ENCODE measurements around the gene RANGRF. TPM values are rescaled to one million over a fixed set of nuclear protein-coding genes. Genes with fewer than 3 reads are reported as not detected.

Gene RANGRF
- total RNA-seq, 1 experiment from 2014 or later, result 35.0 TPM

- H4K20me1 ChIP-seq (ENCODE audit: insufficient read depth), result no peaks in the 10 kb centered on the region
- no peaks in the 10 kb centered on the region for H3K36me3 ChIP-seq (ENCODE audit: low read depth)
- H3K4me1 ChIP-seq (replicated peaks; ENCODE audit: insufficient read depth), result no peaks in the 10 kb centered on the region
- no peak overlapping the region for H3K27ac ChIP-seq
- ChIA-PET CTCF (no interaction called here), POLR2A (ENCODE audit: unreplicated experiment) (interaction anchor here (0.6 kb wide), 1 partner anchor 110 kb away, joined by 4 read pairs; no protein-coding TSS in a partner anchor)
- DNase-seq, result no peak
- H3K27me3 ChIP-seq (ENCODE audit: insufficient read depth, low read depth), result no peaks in the 10 kb centered on the region
- H3K9me2 ChIP-seq (ENCODE audit: insufficient read depth), result no peaks in the 10 kb centered on the region
- H3K4me3 ChIP-seq, result no peak overlapping the region
- H3K4me2 ChIP-seq, result no peak overlapping the region
- intact Hi-C loops (cut with micrococcal nuclease; ENCODE audit: unreplicated experiment), result no loop called here
- H2AFZ ChIP-seq, result no peak overlapping the region
- H3K79me2 ChIP-seq (ENCODE audit: low read depth), result no peaks in the 10 kb centered on the region
- no peaks in the 10 kb centered on the region for H3K9me3 ChIP-seq (ENCODE audit: insufficient read depth, low read depth)
- H3F3A ChIP-seq (ENCODE audit: insufficient read depth, low read depth), result no peaks in the 10 kb centered on the region
- no peak for TF ChIP-seq CTCF (conservative IDR thresholded peaks at IDR 0.05)
- no peak for TF ChIP-seq EZH2 (IDR thresholded peaks at IDR 0.05; ENCODE audit: low read depth)
- no TSS peak for BruUV-seq (replicated peaks)
Observed at GRCh38 chr17:8267480-8268147, 20.9 kb upstream of the RANGRF start.

GRCh38 chr17:8268550-8269298 lies 19.7 kb upstream of the RANGRF start:
- no peak overlapping the region for H3K4me3 ChIP-seq
- H3K9me3 ChIP-seq (ENCODE audit: insufficient read depth, low read depth), result no peaks in the 10 kb centered on the region
- ChIA-PET CTCF (interaction anchor here (0.6 kb wide), 1 partner anchor 59 kb away, joined by 7 read pairs; no protein-coding TSS in a partner anchor), POLR2A (ENCODE audit: unreplicated experiment) (interaction anchor here (0.6 kb wide), 1 partner anchor 105 kb away, joined by 3 read pairs; no protein-coding TSS in a partner anchor)
- H3K27ac ChIP-seq, result no peak overlapping the region
- H4K20me1 ChIP-seq (ENCODE audit: insufficient read depth), result no peaks in the 10 kb centered on the region
- H3K4me1 ChIP-seq (replicated peaks; ENCODE audit: insufficient read depth), result no peaks in the 10 kb centered on the region
- no peak for TF ChIP-seq EZH2 (IDR thresholded peaks at IDR 0.05; ENCODE audit: low read depth)
- TF ChIP-seq CTCF (conservative IDR thresholded peaks at IDR 0.05), result no peak
- DNase-seq, result no peak
- intact Hi-C loops (cut with micrococcal nuclease; ENCODE audit: unreplicated experiment), result no loop called here
- no peaks in the 10 kb centered on the region for H3K79me2 ChIP-seq (ENCODE audit: low read depth)
- no peaks in the 10 kb centered on the region for H3K9me2 ChIP-seq (ENCODE audit: insufficient read depth)
- H3K4me2 ChIP-seq, result no peak overlapping the region
- no peaks in the 10 kb centered on the region for H3K27me3 ChIP-seq (ENCODE audit: insufficient read depth, low read depth)
- no TSS peak for BruUV-seq (replicated peaks)
- no peaks in the 10 kb centered on the region for H3F3A ChIP-seq (ENCODE audit: insufficient read depth, low read depth)
- H3K36me3 ChIP-seq (ENCODE audit: low read depth), result no peaks in the 10 kb centered on the region
- no peak overlapping the region for H2AFZ ChIP-seq

- Histone ChIP-seq H3K9me3 (ENCODE audit: insufficient read depth, low read depth) (no peaks in the 10 kb centered on the region), H3K36me3 (ENCODE audit: low read depth) (no peaks in the 10 kb centered on the region), H3K4me2 (no peak overlapping the region), H2AFZ (no peak overlapping the region), H3K4me1 (replicated peaks; ENCODE audit: insufficient read depth) (no peaks in the 10 kb centered on the region), H3K27ac (no peak overlapping the region), H3K4me3 (no peak overlapping the region), H4K20me1 (ENCODE audit: insufficient read depth) (no peaks in the 10 kb centered on the region), H3K27me3 (ENCODE audit: insufficient read depth, low read depth) (no peaks in the 10 kb centered on the region), H3K9me2 (ENCODE audit: insufficient read depth) (no peaks in the 10 kb centered on the region), H3F3A (ENCODE audit: insufficient read depth, low read depth) (no peaks in the 10 kb centered on the region), H3K79me2 (ENCODE audit: low read depth) (no peaks in the 10 kb centered on the region)
- no TSS peak for BruUV-seq (replicated peaks)
- TF ChIP-seq EZH2 (IDR thresholded peaks at IDR 0.05; ENCODE audit: low read depth) (no peak), CTCF (conservative IDR thresholded peaks at IDR 0.05) (no peak)
- CTCF ChIA-PET, result no interaction called here
- POLR2A ChIA-PET (ENCODE audit: unreplicated experiment), result interaction anchor here (0.6 kb wide), 1 partner anchor 332 kb away, joined by 4 read pairs; no protein-coding TSS in a partner anchor
- DNase-seq, result no peak
- intact Hi-C loops (cut with micrococcal nuclease; ENCODE audit: unreplicated experiment), result no loop called here
Observed at GRCh38 chr17:8272421-8272820, 16.0 kb upstream of the RANGRF start.
